HCT116 (cell line): Measurements from ENCODE around the gene ANO3. TPM values are rescaled to one million over a fixed set of nuclear protein-coding genes. Genes with fewer than 3 reads are reported as not detected.

Source experiments
- ATAC-seq: fragments of 200-7000 bp; cut with Tn5 transposase; 2 replicates; pipeline ENCODE4 v1.9.1; 2020; ENCODE audit warnings: mild to moderate bottlenecking, moderate library complexity
- BruUV-seq: library from RNA; stranded (reverse); fragments of 400-500 nt; replicated peaks from 2 replicates; lab custom pipeline; 2021; lab: Mats Ljungman, UMichigan
- CTCF ChIA-PET: fragments of 300-600 bp; sonication (Branson Sonifier 250); formaldehyde crosslinking; loops from one replicate; lab custom pipeline; 2021; ENCODE audit warnings: antibody characterized with exemption; lab: Charles Lee
- POLR2A ChIA-PET: fragments of 300-600, 350-600 bp; sonication (Branson Sonifier 250); formaldehyde crosslinking; loops from one replicate; lab custom pipeline; 2021; ENCODE audit warnings: antibody characterized with exemption; lab: Charles Lee
- RAD21 ChIA-PET, 2 experiments: fragments of 300-600 bp; sonication (Branson Sonifier 250); formaldehyde crosslinking; loops; one replicate each; lab custom pipeline; 2023; ENCODE audit warnings: low total read pairs in 2 of 2; ENCODE audit not compliant: uncharacterized antibody in 2 of 2, unreplicated experiment in 2 of 2, low non-redundant PET in 1 of 2; lab: Charles Lee
- DNase-seq: peaks from one replicate; pipeline ENCODE4 v3.0.0-alpha.2; 2010; ENCODE audit warnings: low read depth, low spot score
- H2AFZ ChIP-seq: fragments of 200-600 bp; shearing (Covaris generic), sonication (generic); 2 replicates; pipeline ENCODE4 v1.6.1; 2017; ENCODE audit warnings: low read depth, mixed run types, mixed read lengths, antibody characterized with exemption, low read length; ENCODE audit not compliant: poor library complexity, severe bottlenecking
- H3K27ac ChIP-seq: 2 replicates; pipeline ENCODE4 v1.5.1; 2012; ENCODE audit warnings: low read depth, low read length
- H3K27me3 ChIP-seq: fragments of 200-600 bp; sonication (generic); 2 replicates; pipeline ENCODE4 v1.6.1; 2016; ENCODE audit warnings: mixed run types, low read length, mixed read lengths; ENCODE audit not compliant: insufficient read depth
- H3K36me3 ChIP-seq, 2 experiments: fragments of 200-500 bp in 1 of 2; fragments of 200-600 bp in 1 of 2; sonication (Bioruptor generic) in 1 of 2; sonication (generic) in 1 of 2; 2 replicates each; pipeline versions ENCODE4 v1.5.1 to v1.6.1; 2014 to 2016; ENCODE audit warnings: low read length in 2 of 2, inconsistent platforms in 1 of 2, mixed read lengths in 1 of 2, mixed run types in 1 of 2; ENCODE audit not compliant: insufficient read depth in 2 of 2, control insufficient read depth in 1 of 2
- H3K4me1 ChIP-seq, 2 experiments: fragments of 200-600 bp in 1 of 2; sonication (generic) in 1 of 2; 2 replicates each; pipeline versions ENCODE4 v1.5.1 to v1.6.1; 2012 to 2017; ENCODE audit warnings: low read length in 2 of 2, inconsistent platforms in 1 of 2, mild to moderate bottlenecking in 1 of 2, mixed read lengths in 1 of 2, mixed run types in 1 of 2, moderate library complexity in 1 of 2; ENCODE audit not compliant: insufficient read depth in 2 of 2, control insufficient read depth in 1 of 2
- H3K4me2 ChIP-seq: fragments of 200-600 bp; sonication (generic); 2 replicates; pipeline ENCODE4 v1.6.1; 2017; ENCODE audit warnings: mixed run types, low read length, mixed read lengths
- H3K4me3 ChIP-seq, 2 experiments: fragments of 200-600 bp in 1 of 2; sonication (generic) in 1 of 2; replicated peaks in 1 of 2; 2 replicates each; pipeline ENCODE4 v1.5.1; 2011 to 2016; ENCODE audit warnings: low read length in 2 of 2, control low read depth in 1 of 2, low read depth in 1 of 2, mild to moderate bottlenecking in 1 of 2, mixed read lengths in 1 of 2, mixed run types in 1 of 2
- H3K79me2 ChIP-seq: fragments of 200-600 bp; sonication (generic); 2 replicates; pipeline ENCODE4 v1.6.1; 2017; ENCODE audit warnings: mild to moderate bottlenecking, mixed run types, low read length, moderate library complexity, mixed read lengths; ENCODE audit not compliant: insufficient read depth
- H3K9ac ChIP-seq: fragments of 200-600 bp; sonication (generic); 2 replicates; pipeline ENCODE4 v1.6.1; 2016; ENCODE audit warnings: low read length, mixed read lengths
- H3K9me2 ChIP-seq: fragments of 200-600 bp; sonication (generic), shearing (Covaris generic); 2 replicates; pipeline ENCODE4 v1.6.1; 2017; ENCODE audit warnings: mixed run types, mild to moderate bottlenecking, moderate library complexity; ENCODE audit not compliant: insufficient read depth
- H3K9me3 ChIP-seq, 2 experiments: fragments of 200-500 bp in 1 of 2; fragments of 200-600 bp in 1 of 2; sonication (Bioruptor generic) in 1 of 2; sonication (generic) in 1 of 2; 2 replicates each; pipeline ENCODE4 v1.6.1; 2014 to 2017; ENCODE audit warnings: low read length in 2 of 2, mixed read lengths in 2 of 2, inconsistent platforms in 1 of 2, low read depth in 1 of 2, mild to moderate bottlenecking in 1 of 2, mixed run types in 1 of 2, moderate library complexity in 1 of 2; ENCODE audit not compliant: control insufficient read depth in 1 of 2, insufficient read depth in 1 of 2
- H4K20me1 ChIP-seq: fragments of 200-600 bp; sonication (generic), shearing (Covaris generic); 2 replicates; pipeline ENCODE4 v1.6.1; 2017; ENCODE audit warnings: mixed run types, mild to moderate bottlenecking, moderate library complexity; ENCODE audit not compliant: insufficient read depth
- CBX3 ChIP-seq: IDR thresholded peaks from 2 replicates; pipeline ENCODE4 v1.6.1; 2012; ENCODE audit warnings: low read depth
- CEBPB ChIP-seq: IDR thresholded peaks from 2 replicates; pipeline ENCODE4 v1.6.1; 2012; ENCODE audit warnings: low read depth
- EGR1 ChIP-seq: IDR thresholded peaks from 2 replicates; pipeline ENCODE4 v1.6.1; 2012; ENCODE audit warnings: low read depth
- EZH2 ChIP-seq: fragments of 200-600 bp; sonication (generic); IDR thresholded peaks from 2 replicates; pipeline ENCODE4 v1.6.1; 2017; ENCODE audit warnings: antibody characterized with exemption, mixed run types
- EZH2phosphoT487 ChIP-seq: fragments of 200-600 bp; IDR thresholded peaks from 2 replicates; pipeline ENCODE4 v1.6.1; 2018; ENCODE audit warnings: antibody characterized with exemption, borderline replicate concordance
- FOSL1 ChIP-seq: IDR thresholded peaks from 2 replicates; pipeline ENCODE4 v1.6.1; 2012; ENCODE audit warnings: low read depth
- JUND ChIP-seq: IDR thresholded peaks from 2 replicates; pipeline ENCODE4 v1.6.1; 2012
- POLR2A ChIP-seq: IDR thresholded peaks from 2 replicates; pipeline ENCODE4 v1.7.0; 2011; ENCODE audit warnings: borderline replicate concordance; ENCODE audit not compliant: insufficient read depth, insufficient read length; ENCODE audit errors: extremely low read depth
- POLR2AphosphoS5 ChIP-seq: IDR thresholded peaks from 2 replicates; pipeline ENCODE4 v1.6.1; 2011; ENCODE audit warnings: mild to moderate bottlenecking, low read depth, low read length, moderate library complexity
- RAD21 ChIP-seq: IDR thresholded peaks from 2 replicates; pipeline ENCODE4 v1.6.1; 2012; ENCODE audit warnings: low read depth, mild to moderate bottlenecking
- REST ChIP-seq: IDR thresholded peaks from 2 replicates; pipeline ENCODE4 v1.6.1; 2012; ENCODE audit warnings: low read depth
- SP1 ChIP-seq: IDR thresholded peaks from 2 replicates; pipeline ENCODE4 v1.6.1; 2012; ENCODE audit warnings: low read depth
- SRF ChIP-seq: IDR thresholded peaks from 2 replicates; pipeline ENCODE4 v1.6.1; 2012; ENCODE audit warnings: low read depth
- TCF7L2 ChIP-seq: IDR thresholded peaks from 2 replicates; pipeline ENCODE4 v1.7.0; 2011; ENCODE audit warnings: borderline replicate concordance, inconsistent platforms; ENCODE audit not compliant: insufficient read depth, insufficient read length; ENCODE audit errors: extremely low read depth
- ZBTB33 ChIP-seq: IDR thresholded peaks from 2 replicates; pipeline ENCODE4 v1.6.1; 2011; ENCODE audit warnings: mild to moderate bottlenecking, low read length, moderate library complexity; ENCODE audit not compliant: insufficient replicate concordance; ENCODE audit errors: extremely low read depth
- ZFX ChIP-seq: fragments of 450-650 bp; IDR thresholded peaks from 2 replicates; pipeline ENCODE4 v1.6.1; 2017
- ZNF274 ChIP-seq: fragments of 200-500 bp; sonication (Bioruptor generic); IDR thresholded peaks from 2 replicates; pipeline ENCODE4 v1.6.1; 2014; ENCODE audit warnings: mild to moderate bottlenecking, low read depth, low read length, inconsistent platforms
- intact Hi-C: fragments of 100-400 bp; cut with micrococcal nuclease; formaldehyde crosslinking; loops from 2 replicates; pipeline ENCODE4 v1.10.0; 2022
- total RNA-seq: library from RNA; stranded (reverse); gene quantifications from one replicate; pipeline ENCODE4 v1.2.1, GENCODE V29; 2021; ENCODE audit not compliant: unreplicated experiment

ANO3 gene
- total RNA-seq, 1 experiment from 2014 or later = not detected

- Histone ChIP-seq H2AFZ (no peak overlapping the region), H3K4me3 (no peak overlapping the region), H3K9me2 (no peaks in the 10 kb centered on the region), H3K79me2 (no peaks in the 10 kb centered on the region), H3K4me1 (no peaks in the 10 kb centered on the region), H3K9ac (no peak overlapping the region), H4K20me1 (no peaks in the 10 kb centered on the region), H3K4me2 (no peak overlapping the region), H3K27me3 (no peaks in the 10 kb centered on the region), H3K36me3 (no peaks in the 10 kb centered on the region), H3K9me3 (peaks cover 7 to 13% of the 10 kb centered on the region in 2 experiments; a peak in 2 of 4 replicates), H3K27ac (no peak overlapping the region)
- DNase-seq (no peak), ATAC-seq (no peak)
- BruUV-seq = no TSS peak
- intact Hi-C loops = no loop called here
- CTCF ChIA-PET = no interaction called here
- RAD21 ChIA-PET = no interaction called here
- no peak for TF ChIP-seq SP1
- TF ChIP-seq FOSL1 = no peak
- no peak for TF ChIP-seq CEBPB
- TF ChIP-seq EZH2 = no peak
- no peak for TF ChIP-seq JUND
- TF ChIP-seq EZH2phosphoT487 = no peak
- TF ChIP-seq POLR2A = no peak
- TF ChIP-seq REST = no peak
- no peak for TF ChIP-seq TCF7L2
- TF ChIP-seq SRF = no peak
- TF ChIP-seq CBX3 = no peak
- TF ChIP-seq ZNF274 = no peak
- no peak for TF ChIP-seq ZFX
- TF ChIP-seq RAD21 = no peak
- no peak for TF ChIP-seq EGR1
- TF ChIP-seq ZBTB33 = no peak
- no peak for TF ChIP-seq POLR2AphosphoS5
- POLR2A ChIA-PET = no interaction called here
Observed at GRCh38 chr11:26442131-26442530, 110.2 kb downstream of the ANO3 start.
